B cell (primary cell): ENCODE results near the gene NKAIN2. TPM values are rescaled to one million over a fixed set of nuclear protein-coding genes. Genes with fewer than 3 reads are reported as not detected.

Experiments used
- ATAC-seq: fragments of 200-7000 bp; cut with Tn5 transposase; one replicate; pipeline ENCODE4 v1.10.0; 2021; ENCODE audit warnings: low read depth, mild to moderate bottlenecking, moderate number of reproducible peaks, moderate library complexity
- CTCF ChIA-PET: fragments of 350-600 bp; sonication (Branson Sonifier 250); formaldehyde crosslinking; loops from one replicate; lab custom pipeline; 2021; ENCODE audit warnings: antibody characterized with exemption, inconsistent platforms; lab: Charles Lee
- POLR2A ChIA-PET: fragments of 350-600 bp; sonication (Branson Sonifier 250); formaldehyde crosslinking; loops from one replicate; lab custom pipeline; 2021; ENCODE audit warnings: antibody characterized with exemption; lab: Charles Lee
- DNase-seq: peaks from one replicate; pipeline ENCODE4 v3.0.0; 2013
- H2AFZ ChIP-seq: 2 replicates; pipeline ENCODE4 v1.6.1; 2012; ENCODE audit warnings: mild to moderate bottlenecking, low read depth, low read length; ENCODE audit not compliant: insufficient read depth, poor library complexity, severe bottlenecking
- H3K27ac ChIP-seq, 2 donors: 1 replicate in 1 of 2; 2 replicates in 1 of 2; pipeline ENCODE4 v1.5.1; 2012 to 2013; ENCODE audit warnings: low read length in 2 of 2, mild to moderate bottlenecking in 2 of 2, moderate library complexity in 1 of 2
- H3K27me3 ChIP-seq, 4 experiments: fragments of 200-600 bp in 1 of 4; sonication (generic) in 1 of 4; replicated peaks in 1 of 4; 1 replicate in 2 of 4; 2 replicates in 2 of 4; pipeline versions ENCODE4 v1.6.1 to v1.7.0; 2013 to 2016; ENCODE audit warnings: low read length in 3 of 4, mild to moderate bottlenecking in 2 of 4, mixed read lengths in 1 of 4, moderate library complexity in 1 of 4; ENCODE audit not compliant: insufficient read depth in 4 of 4, control insufficient read depth in 3 of 4; ENCODE audit errors: control extremely low read depth in 1 of 4
- H3K36me3 ChIP-seq, 2 experiments: replicated peaks in 1 of 2; 1 replicate in 1 of 2; 2 replicates in 1 of 2; pipeline versions ENCODE4 v1.6.1 to v1.7.1; 2013; ENCODE audit warnings: low read length in 1 of 2; ENCODE audit not compliant: insufficient read depth in 2 of 2, control insufficient read depth in 1 of 2; ENCODE audit errors: control extremely low read depth in 1 of 2, extremely low read depth in 1 of 2
- H3K4me1 ChIP-seq, 2 donors: fragments of 200-600 bp in 1 of 2; sonication (generic) in 1 of 2; 1 replicate in 1 of 2; 2 replicates in 1 of 2; pipeline versions ENCODE4 v1.5.1 to v1.6.1; 2013 to 2017; ENCODE audit warnings: low read length in 2 of 2; ENCODE audit not compliant: control insufficient read depth in 2 of 2, insufficient read depth in 2 of 2
- H3K4me2 ChIP-seq: replicated peaks from 2 replicates; pipeline ENCODE3; 2012; ENCODE audit warnings: mild to moderate bottlenecking, low read depth, low read length; ENCODE audit not compliant: poor library complexity, severe bottlenecking
- H3K4me3 ChIP-seq, 5 experiments: fragments of 200-600 bp in 1 of 5; sonication (generic) in 1 of 5; 1 replicate in 3 of 5; 2 replicates in 2 of 5; pipeline versions ENCODE4 v1.5.1 to v1.7.0; 2011 to 2016; ENCODE audit warnings: low read length in 4 of 5, mild to moderate bottlenecking in 4 of 5, low read depth in 2 of 5, control low read depth in 1 of 5, moderate library complexity in 1 of 5; ENCODE audit not compliant: insufficient read depth in 1 of 5; ENCODE audit errors: control extremely low read depth in 1 of 5, extremely low read depth in 1 of 5
- H3K79me2 ChIP-seq: fragments of 200-600 bp; sonication (generic); one replicate; pipeline ENCODE4 v1.6.0; 2016; ENCODE audit warnings: low read length; ENCODE audit not compliant: control insufficient read depth, insufficient read depth
- H3K9ac ChIP-seq: fragments of 200-600 bp; sonication (generic); 2 replicates; pipeline ENCODE4 v1.6.1; 2017; ENCODE audit warnings: mild to moderate bottlenecking, low read length, moderate library complexity
- H3K9me3 ChIP-seq, 3 donors: one replicate each; pipeline versions ENCODE4 v1.6.1 to v1.7.1; 2013; ENCODE audit warnings: low read length in 2 of 3; ENCODE audit not compliant: control insufficient read depth in 2 of 3, insufficient read depth in 1 of 3; ENCODE audit errors: control extremely low read depth in 1 of 3
- H4K20me1 ChIP-seq: 2 replicates; pipeline ENCODE4 v1.6.0; 2012; ENCODE audit warnings: mild to moderate bottlenecking, low read length; ENCODE audit not compliant: insufficient read depth, control insufficient read depth, poor library complexity, severe bottlenecking
- H3K27ac Mint-ChIP-seq: one replicate; pipeline ENCODE4 v1.8.0; 2021; ENCODE audit warnings: mixed read lengths
- H3K27me3 Mint-ChIP-seq: one replicate; pipeline ENCODE4 v1.8.0; 2021; ENCODE audit warnings: mixed read lengths
- H3K4me1 Mint-ChIP-seq: one replicate; pipeline ENCODE4 v1.8.0; 2021; ENCODE audit warnings: mixed read lengths
- H3K4me3 Mint-ChIP-seq: one replicate; pipeline ENCODE4 v1.8.0; 2021; ENCODE audit warnings: mixed read lengths
- H3K9me3 Mint-ChIP-seq: one replicate; pipeline ENCODE4 v1.8.0; 2022; ENCODE audit warnings: mixed read lengths; ENCODE audit not compliant: insufficient read depth
- CTCF ChIP-seq: fragments of 200-600 bp; IDR thresholded peaks from one replicate; pipeline ENCODE4 v1.8.0; 2022; ENCODE audit warnings: antibody characterized with exemption, mild to moderate bottlenecking
- EZH2 ChIP-seq: IDR thresholded peaks from 2 replicates; pipeline ENCODE4 v1.6.1; 2012; ENCODE audit warnings: borderline replicate concordance, low read depth, mild to moderate bottlenecking, moderate library complexity, low read length; ENCODE audit not compliant: insufficient read depth, poor library complexity, severe bottlenecking
- WGBS: methylation state at CpG from one replicate; pipeline ENCODE4 v1.1.5; 2013; ENCODE audit warnings: missing lambda C conversion rate; ENCODE audit not compliant: insufficient coverage; 5-methylcytosine and 5-hydroxymethylcytosine counted together
- intact Hi-C: fragments of 100-400 bp; cut with micrococcal nuclease; formaldehyde crosslinking; loops from one replicate; pipeline ENCODE4 v1.10.0; 2022
- polyA plus RNA-seq: library from polyadenylated mRNA; depleted of rRNA; stranded (reverse); fragments of >200 nt; gene quantifications from 2 replicates; pipeline ENCODE4 v1.2.3, GENCODE V29; 2012
- total RNA-seq, 2 donors: library from RNA; stranded (reverse); fragments of 120-200 nt in 1 of 2; gene quantifications; 1 replicate in 1 of 2; 2 replicates in 1 of 2; pipeline versions ENCODE4 v1.2.3 to v1.2.4, GENCODE V29; 2013 to 2022

Gene NKAIN2
- total and polyA plus RNA-seq, 2 donors (not counting 1 experiment from before 2014, with no cell fraction given), result not detected

DNA sequence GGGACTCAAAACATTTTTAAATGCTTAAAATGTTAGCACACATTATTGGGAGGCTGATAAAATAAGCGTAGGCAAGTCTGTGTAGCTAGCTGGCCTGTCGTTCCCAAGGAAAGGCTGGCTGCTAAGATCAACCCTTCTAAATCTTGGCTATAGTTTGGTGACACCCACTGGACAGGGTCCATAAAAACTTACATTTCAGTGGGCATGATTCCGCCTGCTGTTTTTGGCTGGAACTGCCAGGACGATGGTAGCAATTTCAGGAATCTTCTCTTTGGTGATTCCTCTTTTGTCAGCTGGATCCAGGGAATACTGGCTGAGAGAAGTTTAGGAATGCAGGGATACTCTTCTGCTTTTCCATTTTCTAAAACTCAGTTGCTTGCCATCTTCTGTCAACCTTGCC is 162.2 kb downstream of the NKAIN2 start:
- Histone ChIP-seq H3K27ac (no peak overlapping the region), H3K36me3 (no peaks in the 10 kb centered on the region), H3K79me2 (no peaks in the 10 kb centered on the region), H2AFZ (no peak overlapping the region), H4K20me1 (no peaks in the 10 kb centered on the region), H3K9me3 (no peaks in the 10 kb centered on the region), H3K9ac (no peak overlapping the region), H3K4me3 (no peak overlapping the region), H3K4me1 (no peaks in the 10 kb centered on the region), H3K27me3 (no peaks in the 10 kb centered on the region), H3K4me2 (no peak overlapping the region)
- 80% methylated on average over 3 of the region's 4 CpGs for WGBS
- Mint-ChIP-seq H3K27me3 (no peaks in the 10 kb centered on the region), H3K9me3 (no peaks in the 10 kb centered on the region), H3K4me1 (no peaks in the 10 kb centered on the region), H3K27ac (no peak overlapping the region), H3K4me3 (no peak overlapping the region)
- ChIA-PET POLR2A (no interaction called here), CTCF (no interaction called here)
- DNase-seq (no peak), ATAC-seq (no peak)
- TF ChIP-seq EZH2 (no peak), CTCF (no peak)
- intact Hi-C loops, result no loop called here

DNA sequence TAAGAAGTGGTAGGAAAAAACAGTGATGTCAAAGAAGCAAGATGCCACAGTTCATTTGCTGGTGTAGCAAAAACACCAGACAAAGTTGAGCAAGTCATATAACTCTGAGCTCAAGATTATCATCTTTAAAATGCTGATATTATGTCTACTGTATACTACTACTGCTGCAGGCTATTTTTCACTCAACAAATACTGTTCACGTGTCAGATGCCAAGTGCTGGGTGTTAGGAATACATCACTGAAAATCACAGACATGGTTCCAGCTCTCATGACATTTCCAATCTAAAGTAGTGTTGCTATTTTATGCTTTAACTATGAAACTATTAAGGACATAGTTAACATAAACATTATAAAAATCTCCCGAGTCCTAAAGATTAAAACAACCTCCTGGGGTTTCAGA is 163.0 kb downstream of the NKAIN2 start:
- WGBS, result no CpG with 5 or more reads among the region's 2 CpGs

More for the DNA sequence above, 163.0 kb downstream of the NKAIN2 start:
- ChIA-PET POLR2A (no interaction called here), CTCF (no interaction called here)
- Histone ChIP-seq H3K79me2 (no peaks in the 10 kb centered on the region), H3K9me3 (no peaks in the 10 kb centered on the region), H3K4me1 (no peaks in the 10 kb centered on the region), H3K27me3 (no peaks in the 10 kb centered on the region), H4K20me1 (no peaks in the 10 kb centered on the region), H3K4me3 (no peak overlapping the region), H2AFZ (no peak overlapping the region), H3K36me3 (no peaks in the 10 kb centered on the region), H3K9ac (no peak overlapping the region), H3K4me2 (no peak overlapping the region), H3K27ac (no peak overlapping the region)
- TF ChIP-seq CTCF (no peak), EZH2 (no peak)
- intact Hi-C loops, result no loop called here
- Mint-ChIP-seq H3K4me3 (no peak overlapping the region), H3K9me3 (no peaks in the 10 kb centered on the region), H3K4me1 (no peaks in the 10 kb centered on the region), H3K27me3 (no peaks in the 10 kb centered on the region), H3K27ac (no peak overlapping the region)
- no peak for ATAC-seq
- DNase-seq, result no peak
